Ishikawa (cell line): Measurements from ENCODE around the gene KCNK5.

Experiments
- CEBPB ChIP-seq: IDR thresholded peaks from 2 replicates; pipeline ENCODE4 v1.6.1; 2012
- CREB1 ChIP-seq: IDR thresholded peaks from 2 replicates; pipeline ENCODE4 v1.6.1; 2012; ENCODE audit warnings: low read depth
- EP300 ChIP-seq: IDR thresholded peaks from 2 replicates; pipeline ENCODE4 v1.6.1; 2012; ENCODE audit warnings: borderline replicate concordance
- MAX ChIP-seq: IDR thresholded peaks from 2 replicates; pipeline ENCODE4 v1.6.1; 2012
- NFIC ChIP-seq: IDR thresholded peaks from 2 replicates; pipeline ENCODE4 v1.6.1; 2012
- RAD21 ChIP-seq: IDR thresholded peaks from 2 replicates; pipeline ENCODE4 v1.6.1; 2012; ENCODE audit warnings: low read depth
- REST ChIP-seq: IDR thresholded peaks from 2 replicates; pipeline ENCODE4 v1.6.1; 2012; ENCODE audit warnings: low read depth, mild to moderate bottlenecking
- TAF1 ChIP-seq: IDR thresholded peaks from 2 replicates; pipeline ENCODE4 v1.6.1; 2012; ENCODE audit warnings: low read depth, mild to moderate bottlenecking
- TEAD4 ChIP-seq: IDR thresholded peaks from 2 replicates; pipeline ENCODE4 v1.6.1; 2012
- USF1 ChIP-seq: IDR thresholded peaks from 2 replicates; pipeline ENCODE4 v1.6.1; 2012
- YY1 ChIP-seq: IDR thresholded peaks from 2 replicates; pipeline ENCODE4 v1.6.1; 2012; ENCODE audit warnings: low read depth

- TF ChIP-seq EP300 (no peak), TAF1 (no peak), RAD21 (no peak), TEAD4 (no peak), CREB1 (no peak), USF1 (no peak; the same call in 1 of the 2 replicates), REST (no peak), NFIC (no peak), CEBPB (no peak), MAX (no peak), YY1 (no peak)
These were observed 7.3 kb downstream of the KCNK5 start for GRCh38 chr6:39221779-39222641.
